ENCODE results near the gene KLHDC8A. TPM values are rescaled to one million over a fixed set of nuclear protein-coding genes. Genes with fewer than 3 reads are reported as not detected.
A peak's percentile ranks its signal among the peaks of the same experiment; 100 is the strongest.
"Not testable (repeated sequence)": the region's sequence is repeated elsewhere in the genome, so short reads cannot be mapped to it uniquely, and the experiment has no call there.

Gene KLHDC8A
- total RNA-seq, 8 experiments from 2014 or later = 0.31 to 100 (median 33.0) TPM; not detected in 2

GRCh38 chr1:205368478-205368877 is 11.8 kb upstream of the KLHDC8A start:
- peaks cover 26 to 34% of the 10 kb centered on the region in 2 donors for H3K4me1 ChIP-seq (replicated peaks in 1 of 2)
- H3K27ac ChIP-seq = no peak overlapping the region
- no peak for ATAC-seq (replicated peaks in 6 of 8)
- no peak overlapping the region for H3K4me3 ChIP-seq
- in situ Hi-C loops (cut with MboI; ENCODE audit: low pct_unique_long_range_greater_than_20kb in 2 of 9, low sequenced_read_pairs in 9 of 9, unreplicated experiment in 9 of 9) = no loop called here
- 61 to 97% (median 85%) methylated on average over 1 to 6 of the region's 6 CpGs; no CpG with 5 or more reads in 2 of the 10 experiments for WGBS, 10 experiments

DNA sequence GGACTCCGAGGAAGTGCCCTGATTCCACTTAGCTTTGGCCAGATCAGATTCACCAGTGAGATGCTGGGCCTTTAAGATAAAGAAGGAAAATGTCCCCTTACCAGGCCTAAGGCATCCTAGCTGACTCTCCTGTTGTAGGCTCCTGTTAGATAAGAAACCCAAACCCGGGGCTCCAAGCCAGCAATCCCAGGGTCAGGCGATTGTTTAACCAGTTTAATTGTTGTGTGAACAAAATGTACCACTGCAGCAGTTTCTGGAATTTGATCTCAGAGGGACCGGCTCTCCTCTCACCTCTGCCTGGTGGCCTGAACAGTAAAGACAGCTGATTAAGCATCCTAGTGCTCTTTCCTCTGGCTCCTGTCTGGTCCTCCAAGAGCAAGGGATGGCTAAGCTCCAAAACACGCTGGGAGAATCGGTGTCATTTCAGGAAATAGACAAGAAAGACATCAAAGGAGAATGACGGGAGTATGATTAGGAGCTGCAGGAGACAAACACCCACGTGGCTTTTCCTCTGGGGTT is 9.3 kb upstream of the KLHDC8A start:
- in situ Hi-C loops (cut with MboI; ENCODE audit: low pct_unique_long_range_greater_than_20kb in 2 of 9, low sequenced_read_pairs in 9 of 9, unreplicated experiment in 9 of 9) = no loop called here
- H3K4me1 ChIP-seq (replicated peaks in 1 of 2) = peaks cover 17 to 30% of the 10 kb centered on the region in 2 donors
- peak in 3 of 8 experiments; percentile 42 to 55 (median 44) for ATAC-seq (replicated peaks in 6 of 8)

GRCh38 chr1:205365086-205365485 is 8.4 kb upstream of the KLHDC8A start:
- H3K4me3 ChIP-seq; ATAC-seq (replicated peaks in 6 of 8); H3K27ac ChIP-seq; in situ Hi-C loops (cut with MboI; ENCODE audit: low pct_unique_long_range_greater_than_20kb in 2 of 9, low sequenced_read_pairs in 9 of 9, unreplicated experiment in 9 of 9): not testable (repeated sequence)
- 92 to 100% (median 100%) methylated on average over 1 to 8 of the region's 8 CpGs; no CpG with 5 or more reads in 4 of the 10 experiments for WGBS, 10 experiments
- peaks cover 22 to 39% of the 10 kb centered on the region in 2 donors for H3K4me1 ChIP-seq (replicated peaks in 1 of 2)

More for the DNA sequence above, 9.3 kb upstream of the KLHDC8A start:
- no peak overlapping the region for H3K4me3 ChIP-seq
- no peak overlapping the region for H3K27ac ChIP-seq
- 10 to 69% (median 43%) methylated on average over 2 to 8 of the region's 8 CpGs for WGBS, 10 experiments

- Histone ChIP-seq H3K4me3 (no peak overlapping the region), H3K27ac (no peak overlapping the region), H3K4me1 (replicated peaks in 1 of 2) (peaks cover 37 to 57% of the 10 kb centered on the region in 2 donors)
- 0 to 100% (median 89%) methylated on average over 1 to 4 of the region's 4 CpGs; no CpG with 5 or more reads in 2 of the 10 experiments for WGBS, 10 experiments
- ATAC-seq (replicated peaks in 6 of 8) = no peak
- in situ Hi-C loops (cut with MboI; ENCODE audit: low pct_unique_long_range_greater_than_20kb in 2 of 9, low sequenced_read_pairs in 9 of 9, unreplicated experiment in 9 of 9) = no loop called here
Observed at GRCh38 chr1:205360891-205361290, 4.2 kb upstream of the KLHDC8A start.

DNA sequence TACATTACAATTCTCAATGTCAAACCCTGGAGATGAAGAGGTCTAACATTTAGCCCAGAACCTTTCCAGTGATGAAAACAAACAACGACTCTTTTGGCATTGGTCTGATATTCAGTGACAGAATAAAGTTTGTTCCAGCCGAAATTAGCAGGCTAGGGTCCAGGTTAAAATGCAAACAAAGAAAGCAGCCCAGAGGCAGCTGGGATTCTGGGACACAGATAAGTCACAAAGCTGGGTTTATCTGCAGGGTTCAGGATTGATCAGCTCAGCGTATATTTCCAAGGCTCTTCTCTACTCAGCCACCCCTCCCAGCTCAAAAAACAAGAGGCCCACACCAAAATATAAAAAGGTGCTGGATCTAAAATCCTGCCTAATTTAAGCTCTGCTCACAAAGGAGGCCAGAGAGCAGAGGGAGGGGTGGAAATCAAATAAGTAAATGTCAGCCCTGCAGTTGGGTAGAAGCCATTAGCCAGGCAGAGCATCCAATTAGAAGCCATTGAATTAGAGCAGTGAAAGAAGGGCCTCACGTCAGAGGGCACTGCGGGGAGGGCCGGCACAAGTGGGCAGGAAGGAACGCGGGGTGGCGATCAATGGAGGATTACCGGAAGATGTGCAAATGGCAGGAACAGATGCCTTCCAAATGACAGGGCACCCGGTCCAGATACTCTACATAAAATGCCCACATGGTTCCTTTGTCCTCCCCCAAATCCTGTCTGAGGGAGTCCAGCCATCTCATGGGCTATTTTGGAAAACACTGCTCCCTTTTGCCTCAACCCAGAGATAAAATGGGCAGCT is 3.2 kb upstream of the KLHDC8A start:
- WGBS, 10 experiments = 22 to 71% (median 30%) methylated on average over 2 to 11 of the region's 11 CpGs
- H3K4me1 ChIP-seq (replicated peaks in 1 of 2) = peaks cover 39 to 61% of the 10 kb centered on the region in 2 donors
- peak in 3 of 8 experiments; percentile 5 to 31 (median 19) for ATAC-seq (replicated peaks in 6 of 8)
- in situ Hi-C loops (cut with MboI; ENCODE audit: low pct_unique_long_range_greater_than_20kb in 2 of 9, low sequenced_read_pairs in 9 of 9, unreplicated experiment in 9 of 9) = no loop called here
- peak overlapping the region; percentile 12 to 69 for H3K27ac ChIP-seq
- no peak overlapping the region for H3K4me3 ChIP-seq

DNA sequence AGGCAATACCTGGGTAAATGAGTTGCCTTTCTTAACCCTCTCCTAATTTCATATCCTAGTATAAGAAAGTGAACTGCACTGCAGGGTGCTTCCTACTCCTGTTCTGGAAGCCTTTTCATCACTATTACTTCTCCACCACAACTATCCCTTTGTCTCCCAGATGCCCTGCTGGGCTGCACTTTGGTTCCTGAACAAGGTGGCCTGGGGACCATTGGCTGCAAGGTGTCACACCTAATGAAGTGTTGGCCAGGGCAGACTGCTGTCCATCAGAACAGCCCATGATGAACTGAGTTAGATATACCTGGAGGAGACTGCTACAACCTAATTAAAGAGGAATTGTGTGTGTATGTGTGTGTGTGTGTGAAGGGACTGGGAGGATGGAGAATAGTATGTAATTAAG is 1.9 kb upstream of the KLHDC8A start:
- in situ Hi-C loops (cut with MboI; ENCODE audit: low pct_unique_long_range_greater_than_20kb in 2 of 9, low sequenced_read_pairs in 9 of 9, unreplicated experiment in 9 of 9) = no loop called here
- H3K4me1 ChIP-seq (replicated peaks in 1 of 2) = peaks cover 53 to 75% of the 10 kb centered on the region in 2 donors
- H3K4me3 ChIP-seq = no peak overlapping the region
- ATAC-seq (replicated peaks in 6 of 8) = no peak
- no peak overlapping the region for H3K27ac ChIP-seq

DNA sequence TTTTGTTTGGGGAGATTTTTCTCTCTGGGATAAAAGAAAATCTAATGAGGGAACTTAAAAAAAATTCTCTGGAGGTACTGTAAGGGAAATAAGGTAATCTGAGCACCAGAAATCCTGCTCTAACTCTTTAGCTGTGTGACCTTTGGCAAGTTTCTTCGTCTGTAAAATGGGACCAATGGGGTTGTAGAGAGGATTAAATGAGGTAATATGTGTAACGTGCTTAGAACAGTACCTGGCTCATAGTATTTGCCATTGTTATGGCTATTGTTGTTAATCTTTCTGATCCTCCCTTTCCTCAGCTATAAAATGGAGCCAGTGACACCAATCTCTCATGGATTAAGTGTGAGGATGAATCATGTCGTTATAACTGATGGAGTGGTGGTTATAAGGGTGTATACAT is 845 bp upstream of the KLHDC8A start:
- WGBS, 10 experiments = 0 to 100% (median 83%) methylated on average over 1 to 3 of the region's 3 CpGs
- Histone ChIP-seq H3K4me1 (replicated peaks in 1 of 2) (peaks cover 59 to 78% of the 10 kb centered on the region in 2 donors), H3K27ac (peak overlapping the region; percentile 74 to 86), H3K4me3 (no peak overlapping the region)
- ATAC-seq (replicated peaks in 6 of 8) = no peak
- in situ Hi-C loops (cut with MboI; ENCODE audit: low pct_unique_long_range_greater_than_20kb in 2 of 9, low sequenced_read_pairs in 9 of 9, unreplicated experiment in 9 of 9) = no loop called here

DNA sequence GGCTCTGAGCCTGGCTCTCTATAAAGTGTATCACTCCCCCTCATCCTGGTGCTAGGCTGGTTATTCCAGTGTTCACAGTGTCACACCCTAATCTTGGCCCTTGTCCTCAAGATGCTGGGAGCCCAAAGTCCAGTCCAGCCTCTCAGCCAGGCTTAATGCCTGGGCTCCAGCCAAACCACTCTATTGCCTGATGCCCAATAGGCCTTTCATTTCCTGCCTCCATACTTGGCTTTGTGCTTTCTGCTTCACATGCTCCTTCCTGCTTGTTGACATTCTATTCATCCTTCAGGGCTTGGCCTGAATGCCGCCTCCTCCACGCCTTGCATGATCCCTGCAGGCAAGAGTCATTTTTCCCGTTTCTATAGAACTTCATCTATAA is 1.7 kb downstream of the KLHDC8A start:
- in situ Hi-C loops (cut with MboI; ENCODE audit: low pct_unique_long_range_greater_than_20kb in 2 of 9, low sequenced_read_pairs in 9 of 9, unreplicated experiment in 9 of 9) = no loop called here
- 0 to 74% (median 29%) methylated on average over 1 to 3 of the region's 3 CpGs; no CpG with 5 or more reads in 1 of the 10 experiments for WGBS, 10 experiments
- H3K4me1 ChIP-seq (replicated peaks in 1 of 2) = peaks cover 74 to 88% of the 10 kb centered on the region in 2 donors
- peak in 2 of 8 experiments; percentile 37 for ATAC-seq (replicated peaks in 6 of 8)
- H3K4me3 ChIP-seq = peak overlapping the region in 1 of 5 donors; percentile 31
- H3K27ac ChIP-seq = peak overlapping the region; percentile 8 to 9

GRCh38 chr1:205354259-205355074 is 2.3 kb downstream of the KLHDC8A start:
- peak overlapping the region in 1 of 5 donors; percentile 31 for H3K4me3 ChIP-seq
- H3K27ac ChIP-seq = peak overlapping the region; percentile 17 to 90
- 20 to 80% (median 40%) methylated on average over 1 to 5 of the region's 5 CpGs; no CpG with 5 or more reads in 1 of the 10 experiments for WGBS, 10 experiments
- peaks cover 75 to 88% of the 10 kb centered on the region in 2 donors for H3K4me1 ChIP-seq (replicated peaks in 1 of 2)
- in situ Hi-C loops (cut with MboI; ENCODE audit: low pct_unique_long_range_greater_than_20kb in 2 of 9, low sequenced_read_pairs in 9 of 9, unreplicated experiment in 9 of 9) = no loop called here
- ATAC-seq (replicated peaks in 6 of 8) = peak in 2 of 8 experiments; percentile 62 to 66

DNA sequence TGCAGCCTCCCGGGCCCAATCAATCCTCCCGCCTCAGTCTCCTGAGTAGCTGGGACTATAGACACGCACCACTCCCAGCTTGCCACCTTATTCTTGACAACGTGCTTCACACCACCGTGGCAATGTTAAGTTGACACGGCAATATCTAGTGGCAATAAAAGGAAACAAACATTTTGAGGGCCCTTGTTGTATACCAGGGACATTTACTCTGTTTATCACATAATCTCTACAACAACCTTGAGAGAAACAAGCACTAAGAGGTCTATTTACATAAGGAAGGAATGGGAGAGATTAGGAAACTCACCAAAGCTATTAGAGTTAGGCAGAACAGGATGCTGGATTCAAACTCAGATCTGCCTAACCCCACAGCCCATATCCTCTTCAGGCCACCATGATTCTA is 3.1 kb downstream of the KLHDC8A start:
- peaks cover 83 to 96% of the 10 kb centered on the region in 2 donors for H3K4me1 ChIP-seq (replicated peaks in 1 of 2)
- WGBS, 10 experiments = 20 to 100% (median 75%) methylated on average over 1 to 6 of the region's 6 CpGs; no CpG with 5 or more reads in 3 of the 10 experiments
- ATAC-seq (replicated peaks in 6 of 8) = no peak
- in situ Hi-C loops (cut with MboI; ENCODE audit: low pct_unique_long_range_greater_than_20kb in 2 of 9, low sequenced_read_pairs in 9 of 9, unreplicated experiment in 9 of 9) = no loop called here
- no peak overlapping the region for H3K4me3 ChIP-seq
- H3K27ac ChIP-seq = peak overlapping the region; percentile 90

GRCh38 chr1:205353191-205353590 is 3.5 kb downstream of the KLHDC8A start:
- no peak for ATAC-seq (replicated peaks in 6 of 8)
- peak overlapping the region; percentile 90 for H3K27ac ChIP-seq
- in situ Hi-C loops (cut with MboI; ENCODE audit: low pct_unique_long_range_greater_than_20kb in 2 of 9, low sequenced_read_pairs in 9 of 9, unreplicated experiment in 9 of 9) = no loop called here
- peaks cover 87 to 97% of the 10 kb centered on the region in 2 donors for H3K4me1 ChIP-seq (replicated peaks in 1 of 2)
- 47 to 100% (median 86%) methylated on average over 1 to 4 of the region's 4 CpGs; no CpG with 5 or more reads in 1 of the 10 experiments for WGBS, 10 experiments
- no peak overlapping the region for H3K4me3 ChIP-seq

- in situ Hi-C loops (cut with MboI; ENCODE audit: low pct_unique_long_range_greater_than_20kb in 2 of 9, low sequenced_read_pairs in 9 of 9, unreplicated experiment in 9 of 9) = no loop called here
- Histone ChIP-seq H3K4me3 (no peak overlapping the region), H3K4me1 (replicated peaks in 1 of 2) (peaks cover 85 to 93% of the 10 kb centered on the region in 2 donors), H3K27ac (peak overlapping the region; percentile 90)
- peak; percentile 35 to 76 (median 72) for ATAC-seq (replicated peaks in 6 of 8)
- 0 to 83% (median 35%) methylated on average over 1 to 10 of the region's 11 CpGs; no CpG with 5 or more reads in 4 of the 10 experiments for WGBS, 10 experiments
Observed at GRCh38 chr1:205351984-205352713, 4.6 kb downstream of the KLHDC8A start.
